Neural cell (in vitro differentiated cells): ENCODE measurements around the gene ACER1. TPM values are rescaled to one million over a fixed set of nuclear protein-coding genes. Genes with fewer than 3 reads are reported as not detected.

Experiments used
- H2AFZ ChIP-seq: fragments of 200-600, 300-800 bp; sonication (generic), shearing (Covaris generic); 2 replicates; pipeline ENCODE4 v1.6.0; 2014; ENCODE audit warnings: low read depth, mild to moderate bottlenecking, antibody characterized with exemption, low read length, moderate library complexity
- H3F3A ChIP-seq: fragments of 200-600 bp; shearing (Covaris generic); 2 replicates; pipeline ENCODE4 v1.6.1; 2016; ENCODE audit warnings: mild to moderate bottlenecking, moderate library complexity, mixed read lengths, antibody characterized with exemption, low read length; ENCODE audit not compliant: insufficient read depth, poor library complexity, severe bottlenecking
- H3K27ac ChIP-seq: fragments of 200-600, 300-800 bp; sonication (generic), shearing (Covaris generic); 2 replicates; pipeline ENCODE4 v1.5.1; 2014; ENCODE audit warnings: mild to moderate bottlenecking, low read length, moderate library complexity
- H3K27me3 ChIP-seq: fragments of 300-800, 200-600 bp; sonication (generic), shearing (Covaris generic); 2 replicates; pipeline ENCODE4 v1.6.0; 2014; ENCODE audit warnings: mild to moderate bottlenecking, low read depth, low read length, moderate library complexity; ENCODE audit not compliant: insufficient read depth
- H3K36me3 ChIP-seq: fragments of 300-800, 200-600 bp; sonication (generic), shearing (Covaris generic); 2 replicates; pipeline ENCODE4 v1.5.1; 2014; ENCODE audit warnings: mild to moderate bottlenecking, antibody characterized with exemption, low read length, moderate library complexity; ENCODE audit not compliant: insufficient read depth
- H3K4me2 ChIP-seq: fragments of 300-800, 200-600 bp; sonication (generic), shearing (Covaris generic); 2 replicates; pipeline ENCODE4 v1.6.0; 2014; ENCODE audit warnings: mild to moderate bottlenecking, low read length
- H3K4me3 ChIP-seq: fragments of 300-800, 200-600 bp; sonication (generic), shearing (Covaris generic); 2 replicates; pipeline ENCODE4 v1.5.1; 2014; ENCODE audit warnings: mild to moderate bottlenecking, low read length, moderate library complexity
- H3K79me2 ChIP-seq: fragments of 200-600 bp; shearing (Covaris generic); replicated peaks from 2 replicates; pipeline ENCODE4 v1.6.0; 2014; ENCODE audit warnings: mild to moderate bottlenecking, low read length, moderate library complexity; ENCODE audit not compliant: insufficient read depth
- H3K9ac ChIP-seq: fragments of 300-800, 200-600 bp; sonication (generic), shearing (Covaris generic); 2 replicates; pipeline ENCODE4 v1.6.1; 2016; ENCODE audit warnings: mild to moderate bottlenecking, low read length, mixed read lengths
- H3K9me2 ChIP-seq: fragments of 200-600 bp; shearing (Covaris generic); 2 replicates; pipeline ENCODE4 v1.6.1; 2016; ENCODE audit warnings: mild to moderate bottlenecking, low read length, mixed read lengths; ENCODE audit not compliant: insufficient read depth
- H3K9me3 ChIP-seq: fragments of 200-600, 300-800 bp; sonication (generic), shearing (Covaris generic); 2 replicates; pipeline ENCODE4 v1.6.1; 2016; ENCODE audit warnings: mild to moderate bottlenecking, mixed run types, low read length, moderate library complexity, mixed read lengths
- H4K20me1 ChIP-seq: fragments of 200-600 bp; shearing (Covaris generic); 2 replicates; pipeline ENCODE4 v1.6.1; 2016; ENCODE audit warnings: mild to moderate bottlenecking, mixed run types; ENCODE audit not compliant: insufficient read depth
- CTCF ChIP-seq: fragments of 450-650 bp; IDR thresholded peaks from 2 replicates; pipeline ENCODE4 v1.5.1; 2014; ENCODE audit warnings: antibody characterized with exemption, mild to moderate bottlenecking, moderate library complexity; ENCODE audit not compliant: poor library complexity, severe bottlenecking
- EP300 ChIP-seq: fragments of 450-650 bp; conservative IDR thresholded peaks from 2 replicates; pipeline ENCODE4 v1.6.1; 2014; ENCODE audit warnings: antibody characterized with exemption, mild to moderate bottlenecking, moderate library complexity; ENCODE audit not compliant: poor library complexity, severe bottlenecking
- EZH2 ChIP-seq: fragments of 200-600, 300-800 bp; shearing (Covaris generic), sonication (generic); IDR thresholded peaks from 2 replicates; pipeline ENCODE4 v1.6.1; 2014; ENCODE audit warnings: antibody characterized with exemption, low read length, borderline replicate concordance, mild to moderate bottlenecking; ENCODE audit not compliant: insufficient read depth, poor library complexity, severe bottlenecking
- MXI1 ChIP-seq: fragments of 450-650 bp; conservative IDR thresholded peaks from 2 replicates; pipeline ENCODE4 v1.6.1; 2014; ENCODE audit warnings: antibody characterized with exemption, mild to moderate bottlenecking; ENCODE audit not compliant: poor library complexity, severe bottlenecking
- POLR2AphosphoS5 ChIP-seq: IDR thresholded peaks from 2 replicates; pipeline ENCODE4 v1.6.1; 2012
- RAD21 ChIP-seq: fragments of 450-650 bp; conservative IDR thresholded peaks from 2 replicates; pipeline ENCODE4 v1.6.1; 2014; ENCODE audit warnings: antibody characterized with exemption, mild to moderate bottlenecking, moderate library complexity
- REST ChIP-seq: IDR thresholded peaks from 2 replicates; pipeline ENCODE4 v1.6.1; 2012; ENCODE audit warnings: borderline replicate concordance
- SMC3 ChIP-seq: fragments of 450-650 bp; conservative IDR thresholded peaks from 2 replicates; pipeline ENCODE4 v1.6.1; 2014; ENCODE audit warnings: antibody characterized with exemption, mild to moderate bottlenecking, moderate library complexity; ENCODE audit not compliant: poor library complexity
- polyA plus RNA-seq: library from polyadenylated mRNA; depleted of rRNA; stranded (reverse); fragments of >200 nt; gene quantifications from 2 replicates; pipeline ENCODE4 v1.2.3, GENCODE V29; 2014

The ACER1 gene
- polyA plus RNA-seq, 1 donor from 2014 or later = not detected

- Histone ChIP-seq H2AFZ (no peak overlapping the region), H3K36me3 (peaks cover 7% of the 10 kb centered on the region), H3K4me3 (no peak overlapping the region), H4K20me1 (no peaks in the 10 kb centered on the region), H3K9me3 (no peaks in the 10 kb centered on the region), H3F3A (no peaks in the 10 kb centered on the region), H3K27me3 (no peaks in the 10 kb centered on the region), H3K79me2 (peaks cover 20% of the 10 kb centered on the region), H3K27ac (no peak overlapping the region), H3K9me2 (no peaks in the 10 kb centered on the region), H3K9ac (no peak overlapping the region), H3K4me2 (no peak overlapping the region)
- TF ChIP-seq MXI1 (no peak), REST (no peak), RAD21 (no peak), POLR2AphosphoS5 (no peak), EP300 (no peak), SMC3 (no peak), EZH2 (no peak), CTCF (no peak)
These were observed 74.5 kb downstream of the ACER1 start for GRCh38 chr19:6258812-6259311.

Other genes starting within 250 kb of the ACER1 start
- 0.69 and 5.8 TPM in 2 replicates for gene RFX2, start 223.1 kb downstream of the ACER1 start, polyA plus RNA-seq
- not detected in 2 replicates for gene ACSBG2, start 197.9 kb downstream of the ACER1 start, polyA plus RNA-seq
- gene MLLT1, start 53.6 kb downstream of the ACER1 start, polyA plus RNA-seq = 34.0 and 39.3 TPM in 2 replicates
- gene CLPP, start 27.9 kb upstream of the ACER1 start, polyA plus RNA-seq = 79.9 and 97.8 TPM in 2 replicates
- gene ALKBH7, start 39.2 kb upstream of the ACER1 start, polyA plus RNA-seq = 154 and 179 TPM in 2 replicates
- gene PSPN, start 42.3 kb upstream of the ACER1 start, polyA plus RNA-seq = 1.5 and 2.4 TPM in 2 replicates
- gene GTF2F1, start 59.6 kb upstream of the ACER1 start, polyA plus RNA-seq = 53.9 and 69.2 TPM in 2 replicates
- 33.3 and 40.3 TPM in 2 replicates for gene KHSRP, start 91.2 kb upstream of the ACER1 start, polyA plus RNA-seq
- 3.8 and 4.2 TPM in 2 replicates for gene SLC25A41, start 100.2 kb upstream of the ACER1 start, polyA plus RNA-seq
- 36.3 and 47.2 TPM in 2 replicates for gene SLC25A23, start 126.2 kb upstream of the ACER1 start, polyA plus RNA-seq
- gene CRB3, start 130.7 kb upstream of the ACER1 start, polyA plus RNA-seq = 0.43 TPM in 1 of 2 replicates, not detected in the other
- 0.17 TPM in 1 of 2 replicates, not detected in the other for gene DENND1C, start 148.2 kb upstream of the ACER1 start, polyA plus RNA-seq
- gene TUBB4A, start 168.7 kb upstream of the ACER1 start, polyA plus RNA-seq = 17.8 and 25.9 TPM in 2 replicates
- 0.86 and 1.3 TPM in 2 replicates for gene TNFSF9, start 197.4 kb upstream of the ACER1 start, polyA plus RNA-seq